ENCODE results near the gene WLS.

GRCh38 chr1:68227598-68227997, 4.7 kb downstream of the WLS start:
- TF ChIP-seq CTCF (IDR thresholded peaks at IDR 0.05) (no peak), ZFX (IDR thresholded peaks at IDR 0.05; ENCODE audit: borderline replicate concordance) (no peak)

All from 22Rv1 (cell line).